GM12865 (cell line): ENCODE results near the gene NNAT.
"Not testable (repeated sequence)": the region's sequence is repeated elsewhere in the genome, so short reads cannot be mapped to it uniquely, and the experiment has no call there.

Source experiments
- DNase-seq: peaks from one replicate; pipeline ENCODE4 v3.0.0; 2010; ENCODE audit warnings: low read depth
- H3K4me3 ChIP-seq: 2 replicates; pipeline ENCODE4 v1.5.1; 2011; ENCODE audit warnings: mild to moderate bottlenecking, low read depth, low read length, control low read depth
- CTCF ChIP-seq: IDR thresholded peaks from 2 replicates; pipeline ENCODE4 v1.5.1; 2011; ENCODE audit warnings: low read length, control low read depth, low read depth, inconsistent platforms; ENCODE audit not compliant: insufficient read depth; ENCODE audit errors: missing control alignments

NNAT gene, protein sequence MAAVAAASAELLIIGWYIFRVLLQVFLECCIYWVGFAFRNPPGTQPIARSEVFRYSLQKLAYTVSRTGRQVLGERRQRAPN

DNA sequence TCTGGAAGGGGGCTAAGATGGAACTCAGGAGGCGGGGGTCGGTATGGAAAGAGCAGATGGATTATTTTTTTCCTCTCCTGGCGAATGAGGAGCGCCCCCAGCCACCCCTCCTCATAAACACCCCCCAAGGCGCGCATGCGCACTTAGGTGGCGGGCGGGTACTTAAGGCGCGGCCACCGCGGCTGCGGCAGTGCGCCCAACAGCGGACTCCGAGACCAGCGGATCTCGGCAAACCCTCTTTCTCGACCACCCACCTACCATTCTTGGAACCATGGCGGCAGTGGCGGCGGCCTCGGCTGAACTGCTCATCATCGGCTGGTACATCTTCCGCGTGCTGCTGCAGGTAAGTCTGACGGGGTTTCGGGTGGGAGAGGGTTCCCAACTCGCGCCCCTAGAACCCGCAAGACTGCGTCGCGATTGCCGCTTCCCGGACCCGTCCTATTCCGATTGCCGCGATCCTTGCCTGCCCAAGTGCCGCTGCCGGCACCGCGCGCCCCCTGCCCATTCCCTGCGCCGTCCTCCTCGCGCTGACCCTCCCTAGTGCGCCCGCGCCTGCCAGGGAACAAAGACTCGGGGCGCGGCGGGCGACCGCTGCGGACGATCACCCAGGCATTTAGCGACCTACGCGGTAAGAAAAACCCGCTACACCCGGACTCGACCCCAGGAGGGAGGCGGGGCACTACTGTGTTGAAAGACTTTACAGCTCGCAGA lies at the start of gene NNAT:
NNAT (plus strand) TSS at position 190 of the 711 bp plus-strand sequence; CDS start at position 272, 82 bp downstream.
- no peak for TF ChIP-seq CTCF
- H3K4me3 ChIP-seq = no peak within 1 kb of the TSS
- no peak for DNase-seq

- DNase-seq = no peak
- no peak overlapping the region for H3K4me3 ChIP-seq
- no peak for TF ChIP-seq CTCF
Measured at GRCh38 chr20:37471741-37472235, 49.3 kb upstream of the NNAT start.

DNA sequence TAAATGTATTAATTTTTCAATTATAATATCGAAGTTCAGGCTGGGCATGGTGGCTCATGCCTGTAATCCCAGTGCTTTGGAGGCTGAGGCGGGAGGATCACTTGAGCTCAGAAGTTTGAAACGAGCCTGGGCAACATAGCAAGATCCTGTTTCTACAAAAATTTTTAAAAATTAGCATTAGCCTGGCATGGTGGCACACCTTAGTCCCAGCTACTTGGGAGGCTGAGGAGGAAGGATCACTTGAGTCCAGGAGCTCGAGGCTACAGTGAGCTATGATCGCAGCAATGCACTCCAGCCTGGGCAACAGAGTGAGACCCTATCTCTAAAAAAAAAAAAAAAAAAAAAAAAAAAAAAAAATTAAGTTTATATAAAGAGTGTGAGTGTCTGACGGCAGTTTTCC lies 48.6 kb upstream of the NNAT start:
- not testable (repeated sequence) for DNase-seq

GRCh38 chr20:37473249-37474000 lies 47.6 kb upstream of the NNAT start:
- TF ChIP-seq CTCF = no peak
- DNase-seq = no peak
- no peak overlapping the region for H3K4me3 ChIP-seq

More for the DNA sequence above, 48.6 kb upstream of the NNAT start:
- H3K4me3 ChIP-seq = not testable (repeated sequence)

- no peak for DNase-seq
- H3K4me3 ChIP-seq = no peak overlapping the region
Measured at GRCh38 chr20:37474386-37474785, 46.7 kb upstream of the NNAT start.

DNA sequence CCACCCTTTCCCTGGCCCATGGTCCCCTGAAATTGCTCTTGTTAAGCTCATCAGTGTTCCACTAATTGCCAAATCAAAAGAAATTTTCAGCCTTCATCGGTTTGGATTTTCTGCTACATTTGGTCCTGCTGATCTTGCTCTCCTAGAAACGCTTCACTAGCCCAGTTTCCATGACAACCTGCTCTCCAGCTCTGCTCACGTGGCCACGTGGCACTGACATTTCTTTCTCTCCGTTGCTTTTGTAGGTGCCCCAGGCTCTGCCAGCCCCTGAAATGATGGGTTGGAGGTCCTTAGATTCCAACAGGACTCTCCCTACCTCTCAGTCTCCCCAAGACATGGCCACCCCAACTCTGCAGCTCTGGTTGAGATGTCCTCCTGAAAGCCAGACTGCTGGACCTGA lies 45.8 kb upstream of the NNAT start:
- no peak for TF ChIP-seq CTCF
- H3K4me3 ChIP-seq = no peak overlapping the region
- no peak for DNase-seq

More at GRCh38 chr20:37474386-37474785, 46.7 kb upstream of the NNAT start:
- TF ChIP-seq CTCF = no peak

DNA sequence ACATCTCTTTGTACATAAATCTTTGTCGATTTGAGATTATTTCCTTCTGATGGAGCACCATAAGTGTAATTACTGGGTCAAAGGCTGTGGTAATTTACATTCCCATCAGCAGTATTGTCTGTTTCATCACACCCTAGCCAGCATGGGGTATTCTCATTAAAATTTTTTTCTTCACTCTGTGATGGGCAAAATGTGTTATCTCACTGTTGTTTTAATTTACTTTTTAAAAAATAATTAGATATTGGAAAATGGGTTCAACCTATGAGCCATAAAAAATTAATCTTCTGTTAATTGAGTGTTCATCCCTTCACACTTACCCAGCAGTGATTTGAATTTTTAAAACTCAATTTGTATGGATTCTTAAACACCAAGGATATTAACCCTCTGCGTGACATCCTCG lies 44.0 kb upstream of the NNAT start:
- no peak for DNase-seq
- H3K4me3 ChIP-seq = no peak overlapping the region
- TF ChIP-seq CTCF = no peak
